Measurements from ENCODE around the gene ADAMTS13.

Gene ADAMTS13

DNA sequence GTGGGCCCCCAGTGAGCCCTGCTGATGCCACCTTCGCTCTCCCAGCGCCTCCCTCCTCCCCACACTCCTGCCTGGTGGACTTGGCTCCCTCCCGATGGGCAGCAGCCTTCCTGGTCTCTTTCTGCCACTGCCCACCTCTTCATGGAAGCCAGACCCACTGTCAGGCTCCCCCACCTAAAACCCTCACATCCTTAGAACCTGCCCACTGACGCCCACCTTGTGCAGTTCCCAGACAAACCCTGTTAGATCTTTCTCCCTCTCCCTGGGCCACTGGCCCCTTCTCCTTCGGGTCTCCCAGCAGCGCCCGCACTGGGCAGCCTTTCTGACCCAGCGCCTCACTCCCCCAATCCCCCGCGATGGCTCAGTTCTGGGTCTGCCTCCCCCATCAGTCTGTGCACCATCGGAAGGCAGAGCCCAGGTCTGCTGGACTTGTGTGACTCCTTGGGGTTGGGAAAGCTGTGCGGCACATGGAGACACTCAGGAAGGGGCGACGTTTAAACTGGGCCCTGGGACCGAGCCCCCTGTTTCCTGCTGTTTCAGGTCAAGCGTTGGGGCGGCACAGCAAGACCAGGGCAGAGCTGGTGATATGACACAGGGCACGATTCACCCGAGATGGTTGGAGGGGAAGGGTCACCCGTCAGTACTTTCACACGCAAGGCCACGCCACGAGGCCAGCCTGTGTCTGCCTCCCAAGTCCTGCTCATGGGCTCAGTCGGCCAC, 85.2 kb downstream of the ADAMTS13 start:
- DNase-seq, result no peak

DNA sequence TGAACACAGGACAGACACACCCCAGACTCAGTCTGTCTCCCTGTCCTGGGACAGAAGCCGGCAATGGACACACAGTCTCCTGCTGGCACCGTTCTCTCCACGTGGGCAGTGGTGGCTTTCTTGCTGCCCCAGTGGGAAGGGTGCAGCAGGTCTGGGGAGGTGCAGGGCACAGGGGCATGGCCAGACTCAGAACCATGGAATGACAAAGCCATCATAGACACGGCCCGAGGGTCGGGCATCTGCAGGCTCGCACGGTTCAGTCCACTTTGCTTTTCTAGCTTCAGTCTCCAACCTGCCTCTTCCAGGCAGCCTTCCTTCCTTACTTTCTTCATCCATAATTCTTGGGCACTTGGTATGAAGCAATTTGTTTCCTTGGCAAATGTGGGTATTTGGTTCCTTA, 85.9 kb downstream of the ADAMTS13 start:
- DNase-seq, result no peak
